Transverse colon (tissue), 3 donors: Measurements from ENCODE around the gene HPSE2.

Source experiments
- EP300 ChIP-seq: sonication (generic); formaldehyde crosslinking; IDR thresholded peaks from one replicate; pipeline ENCODE4 v1.6.1; 2017; ENCODE audit warnings: antibody characterized with exemption, low read depth
- POLR2A ChIP-seq: fragments of 450-650 bp; IDR thresholded peaks from one replicate; pipeline ENCODE4 v1.6.1; 2016; ENCODE audit warnings: antibody characterized with exemption, mild to moderate bottlenecking, moderate library complexity
- TF ChIP-seq, protein P1 (sequence below), 5 experiments: fragments of 200-600 bp in 3 of 5; fragments of 450-650 bp in 2 of 5; sonication (generic) in 3 of 5; IDR thresholded peaks; 1 replicate in 2 of 5; 2 replicates in 3 of 5; pipeline ENCODE4 v1.5.1; 2016 to 2017; ENCODE audit warnings: antibody characterized with exemption in 5 of 5, inconsistent platforms in 3 of 5, mild to moderate bottlenecking in 2 of 5, moderate library complexity in 1 of 5

DNA sequence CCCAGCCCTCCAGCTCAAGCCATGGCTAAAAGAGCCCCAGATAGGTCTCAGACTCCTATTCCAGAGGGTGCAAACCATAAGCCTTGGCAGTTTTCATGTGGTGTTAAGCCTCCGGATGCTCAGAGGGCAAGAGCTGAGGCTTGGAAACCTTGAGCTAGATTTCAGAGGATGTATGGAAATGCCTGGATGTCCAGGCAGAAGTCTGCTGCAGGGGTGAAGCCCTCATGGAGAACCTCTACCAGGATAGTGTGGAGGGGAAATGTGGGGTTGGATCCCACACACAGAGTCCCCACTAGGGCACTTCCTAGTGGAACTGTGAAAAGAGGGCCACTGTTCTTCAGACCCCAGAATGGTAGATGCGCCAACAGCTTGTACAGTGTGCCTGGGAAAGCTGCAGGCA, 13.2 kb upstream of the HPSE2 start:
- TF ChIP-seq, protein P1, sequence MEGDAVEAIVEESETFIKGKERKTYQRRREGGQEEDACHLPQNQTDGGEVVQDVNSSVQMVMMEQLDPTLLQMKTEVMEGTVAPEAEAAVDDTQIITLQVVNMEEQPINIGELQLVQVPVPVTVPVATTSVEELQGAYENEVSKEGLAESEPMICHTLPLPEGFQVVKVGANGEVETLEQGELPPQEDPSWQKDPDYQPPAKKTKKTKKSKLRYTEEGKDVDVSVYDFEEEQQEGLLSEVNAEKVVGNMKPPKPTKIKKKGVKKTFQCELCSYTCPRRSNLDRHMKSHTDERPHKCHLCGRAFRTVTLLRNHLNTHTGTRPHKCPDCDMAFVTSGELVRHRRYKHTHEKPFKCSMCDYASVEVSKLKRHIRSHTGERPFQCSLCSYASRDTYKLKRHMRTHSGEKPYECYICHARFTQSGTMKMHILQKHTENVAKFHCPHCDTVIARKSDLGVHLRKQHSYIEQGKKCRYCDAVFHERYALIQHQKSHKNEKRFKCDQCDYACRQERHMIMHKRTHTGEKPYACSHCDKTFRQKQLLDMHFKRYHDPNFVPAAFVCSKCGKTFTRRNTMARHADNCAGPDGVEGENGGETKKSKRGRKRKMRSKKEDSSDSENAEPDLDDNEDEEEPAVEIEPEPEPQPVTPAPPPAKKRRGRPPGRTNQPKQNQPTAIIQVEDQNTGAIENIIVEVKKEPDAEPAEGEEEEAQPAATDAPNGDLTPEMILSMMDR (IDR thresholded peaks at IDR 0.05): no peak
- TF ChIP-seq POLR2A (no peak), EP300 (no peak)
